Adipocyte (in vitro differentiated cells): Measurements from ENCODE around the gene CHERP.
"Not testable (repeated sequence)": the region's sequence is repeated elsewhere in the genome, so short reads cannot be mapped to it uniquely, and the experiment has no call there.

ENCODE experiments used
- DNase-seq: peaks from one replicate; pipeline ENCODE4 v3.0.0-alpha.2; 2015; ENCODE audit warnings: low read depth
- H3K27me3 ChIP-seq: replicated peaks from 2 replicates; pipeline ENCODE4 v1.7.0; 2013; ENCODE audit warnings: mild to moderate bottlenecking, low read length, moderate library complexity; ENCODE audit not compliant: control insufficient read depth, insufficient read depth
- H3K36me3 ChIP-seq: 2 replicates; pipeline ENCODE4 v1.7.0; 2013; ENCODE audit warnings: low read length, mild to moderate bottlenecking, moderate library complexity; ENCODE audit not compliant: control insufficient read depth, insufficient read depth, severe bottlenecking
- H3K4me1 ChIP-seq: 2 replicates; pipeline ENCODE4 v1.7.0; 2013; ENCODE audit warnings: mild to moderate bottlenecking, low read length, moderate library complexity; ENCODE audit not compliant: control insufficient read depth, insufficient read depth
- H3K4me3 ChIP-seq: 2 replicates; pipeline ENCODE4 v1.7.0; 2013; ENCODE audit warnings: mild to moderate bottlenecking, low read length, moderate library complexity
- H3K9ac ChIP-seq: 2 replicates; pipeline ENCODE4 v1.7.0; 2013; ENCODE audit warnings: mild to moderate bottlenecking, low read length, moderate library complexity
- H3K9me3 ChIP-seq: 2 replicates; pipeline ENCODE4 v1.7.0; 2013; ENCODE audit warnings: mild to moderate bottlenecking, low read length, moderate library complexity; ENCODE audit not compliant: control insufficient read depth

Gene CHERP

GRCh38 chr19:16482745-16483144 lies 59.5 kb downstream of the CHERP start:
- H3K4me1 ChIP-seq = no peaks in the 10 kb centered on the region
- no peak for DNase-seq

GRCh38 chr19:16477311-16477710 lies 64.9 kb downstream of the CHERP start:
- no peak overlapping the region for H3K9ac ChIP-seq
- no peaks in the 10 kb centered on the region for H3K9me3 ChIP-seq
- DNase-seq = no peak
- H3K4me3 ChIP-seq = no peak overlapping the region
- H3K4me1 ChIP-seq = peaks cover 9% of the 10 kb centered on the region
- H3K27me3 ChIP-seq = no peaks in the 10 kb centered on the region
- no peaks in the 10 kb centered on the region for H3K36me3 ChIP-seq

More at GRCh38 chr19:16482745-16483144, 59.5 kb downstream of the CHERP start:
- H3K9ac ChIP-seq = no peak overlapping the region
- H3K4me3 ChIP-seq = no peak overlapping the region
- H3K27me3 ChIP-seq = no peaks in the 10 kb centered on the region
- H3K36me3 ChIP-seq = no peaks in the 10 kb centered on the region
- no peaks in the 10 kb centered on the region for H3K9me3 ChIP-seq

GRCh38 chr19:16476401-16476800 lies 65.8 kb downstream of the CHERP start:
- H3K27me3 ChIP-seq = no peaks in the 10 kb centered on the region
- no peak overlapping the region for H3K9ac ChIP-seq
- DNase-seq = no peak
- H3K4me1 ChIP-seq = peaks cover 12% of the 10 kb centered on the region
- no peaks in the 10 kb centered on the region for H3K36me3 ChIP-seq
- no peak overlapping the region for H3K4me3 ChIP-seq
- no peaks in the 10 kb centered on the region for H3K9me3 ChIP-seq

GRCh38 chr19:16473875-16474392 lies 68.3 kb downstream of the CHERP start:
- H3K27me3 ChIP-seq = no peaks in the 10 kb centered on the region
- H3K4me1 ChIP-seq = peaks cover 27% of the 10 kb centered on the region
- no peak overlapping the region for H3K4me3 ChIP-seq
- no peak overlapping the region for H3K9ac ChIP-seq
- no peaks in the 10 kb centered on the region for H3K36me3 ChIP-seq
- H3K9me3 ChIP-seq = no peaks in the 10 kb centered on the region
- no peak for DNase-seq

- Histone ChIP-seq H3K36me3 (no peaks in the 10 kb centered on the region), H3K9ac (no peak overlapping the region), H3K9me3 (no peaks in the 10 kb centered on the region), H3K4me1 (peaks cover 27% of the 10 kb centered on the region), H3K4me3 (no peak overlapping the region), H3K27me3 (no peaks in the 10 kb centered on the region)
- DNase-seq = no peak
These were observed 69.2 kb downstream of the CHERP start for GRCh38 chr19:16472992-16473391.

GRCh38 chr19:16472559-16472899 lies 69.7 kb downstream of the CHERP start:
- not testable (repeated sequence) for DNase-seq, H3K27me3 ChIP-seq, H3K9me3 ChIP-seq, H3K36me3 ChIP-seq
- peak overlapping the region; percentile 77 for H3K4me3 ChIP-seq
- H3K9ac ChIP-seq = peak overlapping the region; percentile 90
- peaks cover 27% of the 10 kb centered on the region for H3K4me1 ChIP-seq

- H3K4me1 ChIP-seq = peaks cover 27% of the 10 kb centered on the region
- peak; percentile 55 for DNase-seq
- H3K9ac ChIP-seq = peak overlapping the region; percentile 89
- no peaks in the 10 kb centered on the region for H3K36me3 ChIP-seq
- peak overlapping the region; percentile 91 for H3K4me3 ChIP-seq
- no peaks in the 10 kb centered on the region for H3K27me3 ChIP-seq
- no peaks in the 10 kb centered on the region for H3K9me3 ChIP-seq
These were observed 71.1 kb downstream of the CHERP start for GRCh38 chr19:16470911-16471811.

- H3K9me3 ChIP-seq = no peaks in the 10 kb centered on the region
- peak overlapping the region; percentile 89 for H3K9ac ChIP-seq
- DNase-seq = peak; percentile 15
- no peaks in the 10 kb centered on the region for H3K36me3 ChIP-seq
- H3K4me1 ChIP-seq = peaks cover 30% of the 10 kb centered on the region
- no peaks in the 10 kb centered on the region for H3K27me3 ChIP-seq
- peak overlapping the region; percentile 91 for H3K4me3 ChIP-seq
These were observed 71.7 kb downstream of the CHERP start for GRCh38 chr19:16470541-16470910.
